ENCODE results near the gene MYH4. TPM values are rescaled to one million over a fixed set of nuclear protein-coding genes. Genes with fewer than 3 reads are reported as not detected.

The MYH4 gene
- total and polyA plus RNA-seq, 2 donors (not counting 1 experiment from before 2014, with no cell fraction given): not detected

- H2AFZ ChIP-seq (ENCODE audit: insufficient read depth, low read depth, low read length, poor library complexity, severe bottlenecking): no peak overlapping the region
- no peaks in the 10 kb centered on the region for H3K4me1 Mint-ChIP-seq
- no peaks in the 10 kb centered on the region for H3K79me2 ChIP-seq (ENCODE audit: control insufficient read depth, insufficient read depth, low read length)
- DNase-seq (no peak), ATAC-seq (ENCODE audit: low read depth) (no peak)
- ChIA-PET CTCF (interaction anchor here (1.0 kb wide), 1 partner anchor 68 kb away, joined by 3 read pairs; no protein-coding TSS in a partner anchor), POLR2A (no interaction called here)
- no peaks in the 10 kb centered on the region for H3K36me3 ChIP-seq (replicated peaks in 1 of 2; ENCODE audit: control extremely low read depth in 1 of 2, control insufficient read depth in 1 of 2, extremely low read depth in 1 of 2, insufficient read depth in 2 of 2, low read length in 1 of 2)
- no peak overlapping the region for H3K4me2 ChIP-seq (replicated peaks; ENCODE audit: low read depth, low read length, poor library complexity, severe bottlenecking)
- H3K9ac ChIP-seq (ENCODE audit: low read length): no peak overlapping the region
- H4K20me1 ChIP-seq (ENCODE audit: control insufficient read depth, insufficient read depth, low read length, poor library complexity, severe bottlenecking): no peaks in the 10 kb centered on the region
- H3K9me3 ChIP-seq (ENCODE audit: control extremely low read depth in 1 of 3, control insufficient read depth in 2 of 3, insufficient read depth in 1 of 3, low read length in 2 of 3): peaks cover 0 to 3% (median 0%) of the 10 kb centered on the region in 3 donors
- H3K27me3 Mint-ChIP-seq: peaks cover 18% of the 10 kb centered on the region
- no peaks in the 10 kb centered on the region for H3K9me3 Mint-ChIP-seq (ENCODE audit: insufficient read depth)
- intact Hi-C loops (cut with micrococcal nuclease): no loop called here
- no peak overlapping the region for H3K4me3 Mint-ChIP-seq
- no peaks in the 10 kb centered on the region for H3K4me1 ChIP-seq (ENCODE audit: control insufficient read depth in 2 of 2, insufficient read depth in 2 of 2, low read length in 2 of 2)
- TF ChIP-seq EZH2 (IDR thresholded peaks at IDR 0.05; ENCODE audit: borderline replicate concordance, insufficient read depth, low read depth, low read length, poor library complexity, severe bottlenecking) (no peak), CTCF (IDR thresholded peaks at IDR 0.05) (no peak)
- no peaks in the 10 kb centered on the region for H3K27me3 ChIP-seq (replicated peaks in 1 of 4; ENCODE audit: control extremely low read depth in 1 of 4, control insufficient read depth in 3 of 4, insufficient read depth in 4 of 4, low read length in 3 of 4)
- 68% methylated on average over 12 of the region's 14 CpGs for WGBS (ENCODE audit: insufficient coverage)
- no peak overlapping the region for H3K27ac ChIP-seq (ENCODE audit: low read length in 2 of 2)
- H3K27ac Mint-ChIP-seq: no peak overlapping the region
- no peak overlapping the region for H3K4me3 ChIP-seq (ENCODE audit: control extremely low read depth in 1 of 5, extremely low read depth in 1 of 5, insufficient read depth in 1 of 5, low read depth in 2 of 5, low read length in 4 of 5)
Measured at GRCh38 chr17:10396524-10397163, 72.7 kb downstream of the MYH4 start.

GRCh38 chr17:10394201-10394887, 75.0 kb downstream of the MYH4 start:
- Histone ChIP-seq H4K20me1 (ENCODE audit: control insufficient read depth, insufficient read depth, low read length, poor library complexity, severe bottlenecking) (no peaks in the 10 kb centered on the region), H3K79me2 (ENCODE audit: control insufficient read depth, insufficient read depth, low read length) (no peaks in the 10 kb centered on the region), H3K9me3 (ENCODE audit: control extremely low read depth in 1 of 3, control insufficient read depth in 2 of 3, insufficient read depth in 1 of 3, low read length in 2 of 3) (no peaks in the 10 kb centered on the region), H3K36me3 (replicated peaks in 1 of 2; ENCODE audit: control extremely low read depth in 1 of 2, control insufficient read depth in 1 of 2, extremely low read depth in 1 of 2, insufficient read depth in 2 of 2, low read length in 1 of 2) (no peaks in the 10 kb centered on the region), H3K27ac (ENCODE audit: low read length in 2 of 2) (no peak overlapping the region), H2AFZ (ENCODE audit: insufficient read depth, low read depth, low read length, poor library complexity, severe bottlenecking) (no peak overlapping the region), H3K27me3 (replicated peaks in 1 of 4; ENCODE audit: control extremely low read depth in 1 of 4, control insufficient read depth in 3 of 4, insufficient read depth in 4 of 4, low read length in 3 of 4) (no peaks in the 10 kb centered on the region), H3K4me3 (ENCODE audit: control extremely low read depth in 1 of 5, extremely low read depth in 1 of 5, insufficient read depth in 1 of 5, low read depth in 2 of 5, low read length in 4 of 5) (no peak overlapping the region), H3K4me2 (replicated peaks; ENCODE audit: low read depth, low read length, poor library complexity, severe bottlenecking) (no peak overlapping the region), H3K4me1 (ENCODE audit: control insufficient read depth in 2 of 2, insufficient read depth in 2 of 2, low read length in 2 of 2) (no peaks in the 10 kb centered on the region), H3K9ac (ENCODE audit: low read length) (no peak overlapping the region)
- Mint-ChIP-seq H3K27ac (no peak overlapping the region), H3K4me3 (no peak overlapping the region), H3K4me1 (no peaks in the 10 kb centered on the region), H3K27me3 (peaks cover 16% of the 10 kb centered on the region), H3K9me3 (ENCODE audit: insufficient read depth) (no peaks in the 10 kb centered on the region)
- ATAC-seq (ENCODE audit: low read depth) (no peak), DNase-seq (no peak)
- TF ChIP-seq EZH2 (IDR thresholded peaks at IDR 0.05; ENCODE audit: borderline replicate concordance, insufficient read depth, low read depth, low read length, poor library complexity, severe bottlenecking) (no peak), CTCF (IDR thresholded peaks at IDR 0.05) (no peak)
- WGBS (ENCODE audit: insufficient coverage): 95% methylated on average over 5 of the region's 6 CpGs
- CTCF ChIA-PET: no interaction called here
- intact Hi-C loops (cut with micrococcal nuclease): no loop called here
- POLR2A ChIA-PET: no interaction called here
